K562 (cell line): ENCODE results near the gene PRR5. TPM values are rescaled to one million over a fixed set of nuclear protein-coding genes. Genes with fewer than 3 reads are reported as not detected.

Source experiments
- ATAC-seq: fragments of 200-7000 bp; cut with Tn5 transposase; 3 replicates; pipeline ENCODE4 v1.9.1; 2020; ENCODE audit warnings: moderate library complexity
- BruUV-seq: library from RNA; stranded (reverse); fragments of 400-500 nt; replicated peaks from 2 replicates; lab custom pipeline; 2021; lab: Mats Ljungman, UMichigan
- CTCF ChIA-PET: fragments of 300-600 bp; formaldehyde crosslinking; extraction: SDS; loops from one replicate; lab custom pipeline; 2021; ENCODE audit warnings: low intra/inter-chr PET ratio; lab: Yijun Ruan, JAX
- POLR2A ChIA-PET: fragments of 300-600, 350-650 bp; sonication (Branson Sonifier 250); formaldehyde crosslinking; extraction: SDS; loops from one replicate; lab custom pipeline; 2021; ENCODE audit warnings: antibody characterized with exemption, inconsistent platforms; lab: Yijun Ruan, JAX
- DNase-seq, 4 experiments: peaks; one replicate each; pipeline versions ENCODE4 v3.0.0 to v3.0.0-alpha.2; 2011 to 2018; ENCODE audit warnings: low spot score in 3 of 4, mixed read lengths in 3 of 4; ENCODE audit errors: extremely low read depth in 1 of 4
- FAIRE-seq: peaks from 2 replicates; lab custom pipeline; 2011; peaks lifted over from hg19 to GRCh38; lab: Jason Lieb, UNC
- H2AFZ ChIP-seq: 2 replicates; pipeline ENCODE4 v1.6.0; 2011; ENCODE audit warnings: low read depth, low read length, control low read depth, inconsistent platforms
- H3K27ac ChIP-seq: fragments of 200-600 bp; 3 replicates; pipeline ENCODE4 v1.8.0; 2011; ENCODE audit warnings: low read depth, mild to moderate bottlenecking, control low read depth, inconsistent platforms, low read length, moderate library complexity, mixed read lengths; ENCODE audit errors: extremely low read depth
- H3K27me3 ChIP-seq, 2 experiments: fragments of 300-600 bp in 1 of 2; 2 replicates in 1 of 2; 3 replicates in 1 of 2; pipeline versions ENCODE4 v1.6.0 to v1.8.0; 2011; ENCODE audit warnings: inconsistent platforms in 2 of 2, low read length in 2 of 2, mild to moderate bottlenecking in 1 of 2, mixed read lengths in 1 of 2, moderate library complexity in 1 of 2; ENCODE audit not compliant: control insufficient read depth in 2 of 2, insufficient read depth in 2 of 2
- H3K36me3 ChIP-seq: fragments of 300-600 bp; 3 replicates; pipeline ENCODE4 v1.8.0; 2011; ENCODE audit warnings: mild to moderate bottlenecking, low read length, inconsistent platforms; ENCODE audit not compliant: control insufficient read depth, insufficient read depth
- H3K4me1 ChIP-seq, 2 experiments: fragments of 200-600 bp in 1 of 2; replicated peaks in 1 of 2; 2 replicates in 1 of 2; 3 replicates in 1 of 2; pipeline versions ENCODE4 v1.5.1 to v1.8.0; 2011; ENCODE audit warnings: inconsistent platforms in 2 of 2, low read length in 2 of 2, mild to moderate bottlenecking in 1 of 2, mixed read lengths in 1 of 2, moderate library complexity in 1 of 2; ENCODE audit not compliant: control insufficient read depth in 2 of 2, insufficient read depth in 2 of 2
- H3K4me2 ChIP-seq: 2 replicates; pipeline ENCODE4 v1.6.1; 2011; ENCODE audit warnings: low read length, control low read depth, inconsistent platforms, mixed read lengths; ENCODE audit not compliant: insufficient read depth
- H3K4me3 ChIP-seq: fragments of 200-600 bp; sonication (generic), shearing (Covaris generic); 2 replicates; pipeline ENCODE4 v1.5.1; 2016; ENCODE audit warnings: control low read depth, inconsistent platforms
- H3K79me2 ChIP-seq: fragments of 200-600 bp; 3 replicates; pipeline ENCODE4 v1.8.0; 2011; ENCODE audit warnings: low read length, inconsistent platforms; ENCODE audit not compliant: control insufficient read depth, insufficient read depth
- H3K9ac ChIP-seq, 2 experiments: 2 replicates each; pipeline versions ENCODE4 v1.6.0 to v1.6.1; 2011; ENCODE audit warnings: low read depth in 2 of 2, low read length in 2 of 2, control low read depth in 1 of 2, inconsistent platforms in 1 of 2, mild to moderate bottlenecking in 1 of 2, mixed read lengths in 1 of 2; ENCODE audit not compliant: insufficient read depth in 1 of 2
- H3K9me1 ChIP-seq: one replicate; pipeline ENCODE4 v1.6.0; 2011; ENCODE audit warnings: inconsistent platforms, mild to moderate bottlenecking, low read length, moderate library complexity; ENCODE audit not compliant: control insufficient read depth, insufficient read depth
- H3K9me3 ChIP-seq: replicated peaks from 2 replicates; pipeline ENCODE4 v1.5.1; 2011; ENCODE audit warnings: low read depth, low read length, inconsistent platforms; ENCODE audit not compliant: control insufficient read depth, insufficient read depth
- H4K20me1 ChIP-seq: replicated peaks from 2 replicates; pipeline ENCODE4 v1.6.1; 2011; ENCODE audit warnings: low read length, inconsistent platforms, mixed read lengths; ENCODE audit not compliant: control insufficient read depth, insufficient read depth
- ZNF740 ChIP-seq, 3 experiments: fragments of 200-800 bp in 1 of 3; sonication (Bioruptor generic) in 1 of 3; sonication (generic) in 1 of 3; formaldehyde crosslinking in 1 of 3; IDR thresholded peaks; 2 replicates each; pipeline versions ENCODE4 v1.6.1 to v1.8.0; 2016 to 2022; ENCODE audit warnings: mild to moderate bottlenecking in 2 of 3, missing compliant biosample characterization in 2 of 3, missing genetic modification characterization in 2 of 3, missing genetic modification reagents in 1 of 3
- WGBS: fragments of 100-300 bp; shearing (Covaris generic); methylation state at CpG from one replicate; pipeline ENCODE4 v1.1.6; 2016; ENCODE audit warnings: low coverage, mixed read lengths; ENCODE audit not compliant: insufficient coverage; ENCODE audit errors: missing lambda C conversion rate; 5-methylcytosine and 5-hydroxymethylcytosine counted together
- in situ Hi-C: fragments of 300-500 bp; cut with MboI; formaldehyde crosslinking; loops from 4 replicates; pipeline ENCODE4 v1.15.0; 2018; ENCODE audit warnings: inconsistent platforms, mixed read lengths
- intact Hi-C: fragments of 100-400 bp; cut with micrococcal nuclease; formaldehyde crosslinking; loops from 2 replicates; pipeline ENCODE4 v1.14.2; 2022
- polyA plus RNA-seq, 8 experiments: library from polyadenylated mRNA; depleted of rRNA in 4 of 8; stranded (reverse) in 5 of 8; unstranded in 3 of 8; fragments of >200 nt; fragmentation: Nextera tagmentation in 2 of 8; fragmentation: Illumina TruSeq in 1 of 8; extraction: Ambion mirVana in 2 of 8; extraction: Trizol in 1 of 8; gene quantifications; 2 replicates each; pipeline versions ENCODE4 v1.2.1 to v1.2.3, GENCODE V29; 2011 to 2014; ENCODE audit warnings: inconsistent platforms in 1 of 8, missing spikeins in 1 of 8
- total RNA-seq, 7 experiments: library from RNA; depleted of rRNA in 6 of 7; stranded (reverse); fragments of >200 nt in 6 of 7; fragmentation: Illumina TruSeq in 2 of 7; extraction: Trizol in 2 of 7; gene quantifications; 2 replicates each; pipeline versions ENCODE4 v1.2.1 to v1.2.3, GENCODE V29; 2011 to 2021; ENCODE audit warnings: low replicate concordance in 1 of 7

PRR5 gene
- total and polyA plus RNA-seq, 9 of the 15 experiments (the other 6 are each of a cell fraction or from before 2014, with no cell fraction given), result 0.13 to 21.0 (median 7.5) TPM

GRCh38 chr22:44730022-44730393 is 28.0 kb downstream of the PRR5 start:
- Histone ChIP-seq H4K20me1 (0 out of 2 replicates have a peak, but pooled peaks cover 4% of the 10 kb centered on the region), H3K9me1 (no peaks in the 10 kb centered on the region), H3K4me1 (peaks cover 0 to 15% of the 10 kb centered on the region in 2 experiments; a peak in 2 of 5 replicates)
- WGBS, result 89% methylated on average over 3 of the region's 14 CpGs
- FAIRE-seq (no peak), DNase-seq (no peak)
- TF ChIP-seq ZNF740 (CRISPR knock-in tag; IDR thresholded peaks at IDR 0.05), result no peak
- TF ChIP-seq ZNF740 (tag; IDR thresholded peaks at IDR 0.05), result no peak
- TF ChIP-seq, all 486 proteins: peak for 0
- Histone ChIP-seq H3K27me3 (no peaks in the 10 kb centered on the region), H3K9me3 (no peaks in the 10 kb centered on the region), H3K27ac (no peak overlapping the region), H3K4me3 (no peak overlapping the region), H3K9ac (no peak overlapping the region), H2AFZ (no peak overlapping the region), H3K4me2 (no peak overlapping the region), H3K79me2 (no peaks in the 10 kb centered on the region), H3K36me3 (peaks cover 6% of the 10 kb centered on the region; the same call in 2 of the 3 replicates)
- no TSS peak for BruUV-seq
- CTCF ChIA-PET, result no interaction called here
- POLR2A ChIA-PET, result interaction anchor here (1.4 kb wide), 1 partner anchor 25 kb away, joined by 5 read pairs; no protein-coding TSS in a partner anchor
- ATAC-seq, result no peak
- in situ Hi-C loops (no loop called here), intact Hi-C loops (no loop called here)
